ENCODE results near the gene UBN2.
"Not testable (repeated sequence)": the region's sequence is repeated elsewhere in the genome, so short reads cannot be mapped to it uniquely, and the experiment has no call there.

UBN2 gene

GRCh38 chr7:139294951-139295575 lies 64.0 kb downstream of the UBN2 start:
- no peak for DNase-seq

GRCh38 chr7:139297795-139298194 lies 66.8 kb downstream of the UBN2 start:
- DNase-seq = no peak

GRCh38 chr7:139299296-139299695 lies 68.3 kb downstream of the UBN2 start:
- DNase-seq = no peak

GRCh38 chr7:139300390-139300789 lies 69.4 kb downstream of the UBN2 start:
- no peak for DNase-seq

- no peak for DNase-seq
These were observed 73.5 kb downstream of the UBN2 start for GRCh38 chr7:139304517-139304916.

- DNase-seq = no peak
These were observed 87.0 kb downstream of the UBN2 start for GRCh38 chr7:139317939-139318505.

- no peak for DNase-seq
These were observed 90.2 kb downstream of the UBN2 start for GRCh38 chr7:139321071-139321745.

GRCh38 chr7:139324709-139325108 lies 93.7 kb downstream of the UBN2 start:
- DNase-seq = not testable (repeated sequence)

- no peak for DNase-seq
These were observed 97.3 kb downstream of the UBN2 start for GRCh38 chr7:139328375-139328774.

- no peak for DNase-seq
These were observed 98.1 kb downstream of the UBN2 start for GRCh38 chr7:139329119-139329518.

- DNase-seq = no peak
These were observed 99.4 kb downstream of the UBN2 start for GRCh38 chr7:139330333-139331030.

- DNase-seq = no peak
These were observed 101.8 kb downstream of the UBN2 start for GRCh38 chr7:139332697-139333359.

- DNase-seq = not testable (repeated sequence)
These were observed 102.4 kb downstream of the UBN2 start for GRCh38 chr7:139333443-139333842.

- no peak for DNase-seq
These were observed 103.5 kb downstream of the UBN2 start for GRCh38 chr7:139334399-139335150.

GRCh38 chr7:139339025-139339424 lies 108.0 kb downstream of the UBN2 start:
- DNase-seq = no peak

GRCh38 chr7:139339698-139340036 lies 108.6 kb downstream of the UBN2 start:
- no peak for DNase-seq

GRCh38 chr7:139340037-139340807 lies 109.2 kb downstream of the UBN2 start:
- DNase-seq = peak; percentile 95

GRCh38 chr7:139340808-139341057 lies 109.7 kb downstream of the UBN2 start:
- no peak for DNase-seq

- DNase-seq = peak; percentile 98
These were observed 110.2 kb downstream of the UBN2 start, which contains the start of gene FMC1 for GRCh38 chr7:139341058-139341775. TSS of gene FMC1 (plus strand) at chr7:139341337. CDS start at chr7:139341385, 48 bp downstream.

GRCh38 chr7:139341776-139342226 lies 110.8 kb downstream of the UBN2 start:
- DNase-seq = peak; percentile 76

GRCh38 chr7:139345042-139345441 lies 114.0 kb downstream of the UBN2 start:
- no peak for DNase-seq
